HEK293 (cell line): ENCODE measurements around the gene DPYSL3.

Experiments used
- CTCF ChIA-PET: fragments of 350-600 bp; formaldehyde crosslinking; extraction: SDS; loops from one replicate; lab custom pipeline; 2021; ENCODE audit warnings: antibody characterized with exemption; lab: Yijun Ruan, JAX
- POLR2A ChIA-PET: fragments of 300-600 bp; formaldehyde crosslinking; extraction: SDS; loops from one replicate; lab custom pipeline; 2020; ENCODE audit warnings: antibody characterized with exemption, inconsistent platforms; lab: Yijun Ruan, JAX
- H3K27ac ChIP-seq: fragments of 200-500 bp; sonication (Bioruptor generic); 2 replicates; pipeline ENCODE4 v1.5.1; 2014; ENCODE audit warnings: low read depth, low read length, control low read depth, inconsistent platforms; ENCODE audit errors: extremely low read depth
- H3K36me3 ChIP-seq, 2 experiments: fragments of 200-500 bp in 1 of 2; sonication (Bioruptor generic) in 1 of 2; 1 replicate in 1 of 2; 2 replicates in 1 of 2; pipeline ENCODE4 v1.5.1; 2014 to 2017; ENCODE audit warnings: inconsistent platforms in 2 of 2, low read length in 2 of 2; ENCODE audit not compliant: control insufficient read depth in 2 of 2, insufficient read depth in 1 of 2
- H3K4me1 ChIP-seq: fragments of 200-500 bp; sonication (Bioruptor generic); 2 replicates; pipeline ENCODE4 v1.5.1; 2014; ENCODE audit warnings: mild to moderate bottlenecking, low read length, inconsistent platforms; ENCODE audit not compliant: control insufficient read depth, insufficient read depth
- H3K4me3 ChIP-seq: 2 replicates; pipeline ENCODE4 v1.5.1; 2011; ENCODE audit warnings: low read depth, mild to moderate bottlenecking, control low read depth, low read length, moderate library complexity
- H3K9me3 ChIP-seq: fragments of 200-500 bp; sonication (Bioruptor generic); 2 replicates; pipeline ENCODE4 v1.5.1; 2014; ENCODE audit warnings: low read depth, low read length, inconsistent platforms; ENCODE audit not compliant: control insufficient read depth, insufficient read depth
- AEBP2 ChIP-seq: fragments of 450-650 bp; formaldehyde crosslinking; IDR thresholded peaks from 2 replicates; pipeline ENCODE4 v1.5.1; 2016; ENCODE audit warnings: missing biosample characterization, missing genetic modification characterization, borderline replicate concordance
- BCL11B ChIP-seq: fragments of 450-650 bp; formaldehyde crosslinking; IDR thresholded peaks from 2 replicates; pipeline ENCODE4 v1.5.1; 2016; ENCODE audit warnings: low read depth, missing biosample characterization, missing genetic modification characterization
- HOXA7 ChIP-seq: sonication (generic); formaldehyde crosslinking; IDR thresholded peaks from 2 replicates; pipeline ENCODE4 v1.8.1; 2022; ENCODE audit warnings: missing genetic modification reagents, borderline replicate concordance
- INSM2 ChIP-seq: fragments of 450-650 bp; formaldehyde crosslinking; IDR thresholded peaks from 2 replicates; pipeline ENCODE4 v1.5.1; 2016; ENCODE audit warnings: missing biosample characterization, missing genetic modification characterization
- KLF10 ChIP-seq: fragments of 450-650 bp; IDR thresholded peaks from 2 replicates; pipeline ENCODE4 v1.5.1; 2018; ENCODE audit warnings: missing biosample characterization, mild to moderate bottlenecking, missing genetic modification characterization
- ZBTB49 ChIP-seq: fragments of 450-650 bp; formaldehyde crosslinking; IDR thresholded peaks from 2 replicates; pipeline ENCODE4 v1.5.1; 2016; ENCODE audit warnings: missing biosample characterization, missing genetic modification characterization, low read depth
- ZNF140 ChIP-seq: fragments of 450-650 bp; formaldehyde crosslinking; IDR thresholded peaks from 2 replicates; pipeline ENCODE4 v1.5.1; 2016; ENCODE audit warnings: missing biosample characterization, missing genetic modification characterization
- ZNF16 ChIP-seq: fragments of 450-650 bp; formaldehyde crosslinking; IDR thresholded peaks from 2 replicates; pipeline ENCODE4 v1.5.1; 2016; ENCODE audit warnings: low read depth, missing biosample characterization, missing genetic modification characterization
- ZNF174 ChIP-seq: fragments of 450-650 bp; formaldehyde crosslinking; IDR thresholded peaks from 2 replicates; pipeline ENCODE4 v1.5.0; 2017; ENCODE audit warnings: missing biosample characterization, mild to moderate bottlenecking, missing genetic modification characterization
- ZNF280C ChIP-seq: fragments of 450-650 bp; formaldehyde crosslinking; IDR thresholded peaks from 2 replicates; pipeline ENCODE4 v1.5.1; 2016; ENCODE audit warnings: missing biosample characterization, missing genetic modification characterization
- ZNF560 ChIP-seq: fragments of 450-650 bp; formaldehyde crosslinking; IDR thresholded peaks from 2 replicates; pipeline ENCODE4 v1.5.1; 2017; ENCODE audit warnings: missing biosample characterization, missing genetic modification characterization, borderline replicate concordance
- ZNF624 ChIP-seq: fragments of 450-650 bp; formaldehyde crosslinking; IDR thresholded peaks from 2 replicates; pipeline ENCODE4 v1.5.1; 2017; ENCODE audit warnings: missing biosample characterization, missing genetic modification characterization
- ZNF639 ChIP-seq: fragments of 450-650 bp; formaldehyde crosslinking; IDR thresholded peaks from 2 replicates; pipeline ENCODE4 v1.5.1; 2016; ENCODE audit warnings: missing biosample characterization, missing genetic modification characterization
- ZNF660 ChIP-seq: fragments of 450-650 bp; IDR thresholded peaks from 2 replicates; pipeline ENCODE4 v1.5.1; 2018; ENCODE audit warnings: missing biosample characterization, mild to moderate bottlenecking, missing genetic modification characterization
- ZNF670 ChIP-seq: fragments of 450-650 bp; formaldehyde crosslinking; IDR thresholded peaks from 2 replicates; pipeline ENCODE4 v1.5.1; 2016; ENCODE audit warnings: missing biosample characterization, missing genetic modification characterization, low read depth
- ZNF692 ChIP-seq: fragments of 450-650 bp; formaldehyde crosslinking; IDR thresholded peaks from 2 replicates; pipeline ENCODE4 v1.5.1; 2016; ENCODE audit warnings: missing biosample characterization, missing genetic modification characterization
- ZSCAN5A ChIP-seq: fragments of 450-650 bp; formaldehyde crosslinking; IDR thresholded peaks from 2 replicates; pipeline ENCODE4 v1.5.1; 2016; ENCODE audit warnings: missing biosample characterization, missing genetic modification characterization

DPYSL3 gene

GRCh38 chr5:147467973-147468508, 41.8 kb downstream of the DPYSL3 start:
- Histone ChIP-seq H3K27ac (no peak overlapping the region), H3K4me3 (no peak overlapping the region), H3K4me1 (0 out of 2 replicates have a peak, but pooled peaks cover 3% of the 10 kb centered on the region), H3K36me3 (no peaks in the 10 kb centered on the region), H3K9me3 (no peaks in the 10 kb centered on the region)
- TF ChIP-seq HOXA7 (CRISPR knock-in tag) (no peak), ZBTB49 (tag by site-specific recombination) (no peak), ZNF624 (tag by site-specific recombination) (no peak), ZNF140 (tag by site-specific recombination) (no peak), ZNF280C (no peak), ZNF174 (tag by site-specific recombination) (no peak), ZNF660 (tag by site-specific recombination) (no peak), AEBP2 (tag by site-specific recombination) (no peak), ZNF639 (tag by site-specific recombination) (no peak), ZSCAN5A (tag by site-specific recombination) (no peak), ZNF16 (tag by site-specific recombination) (no peak), KLF10 (no peak), ZNF692 (no peak), ZNF670 (no peak), INSM2 (tag by site-specific recombination) (no peak), ZNF560 (tag by site-specific recombination) (no peak), BCL11B (tag by site-specific recombination) (no peak)
- CTCF ChIA-PET: interaction anchor here (1.1 to 2.3 kb wide), 2 partner anchors 8 to 91 kb away, joined by 5 to 11 read pairs; no protein-coding TSS in a partner anchor
- POLR2A ChIA-PET: no interaction called here
